Fibroblast of mammary gland (primary cell): ENCODE measurements around the gene OR2M5.
A peak's percentile ranks its signal among the peaks of the same experiment; 100 is the strongest.

Experiments used
- DNase-seq: peaks from one replicate; pipeline ENCODE4 v3.0.0-alpha.2; 2010; ENCODE audit warnings: low read depth
- H3K4me3 ChIP-seq: 2 replicates; pipeline ENCODE4 v1.5.1; 2011; ENCODE audit warnings: low read depth, mild to moderate bottlenecking, low read length, moderate library complexity; ENCODE audit not compliant: control insufficient read depth
- CTCF ChIP-seq: conservative IDR thresholded peaks from 2 replicates; pipeline ENCODE4 v1.5.1; 2011; ENCODE audit warnings: low read depth, low read length, inconsistent platforms; ENCODE audit not compliant: control insufficient read depth, insufficient read depth

Gene OR2M5

GRCh38 chr1:248144513-248145198 is at the start of gene OR2M5:
TSS of gene OR2M5 (plus strand) at chr1:248145148. CDS start at chr1:248145148, 0 bp downstream.
- DNase-seq = no peak
- H3K4me3 ChIP-seq = no peak within 1 kb of the TSS
- TF ChIP-seq CTCF = no peak

- no peak for TF ChIP-seq CTCF
These were observed 46.4 kb upstream of the OR2M5 start for GRCh38 chr1:248098529-248098928.

GRCh38 chr1:248102847-248103246 is 42.1 kb upstream of the OR2M5 start:
- H3K4me3 ChIP-seq = no peak overlapping the region
- no peak for TF ChIP-seq CTCF
- DNase-seq = no peak

More at GRCh38 chr1:248098529-248098928, 46.4 kb upstream of the OR2M5 start:
- no peak for DNase-seq
- H3K4me3 ChIP-seq = no peak overlapping the region

- H3K4me3 ChIP-seq = no peak overlapping the region
- DNase-seq = no peak
- TF ChIP-seq CTCF = no peak
These were observed 33.8 kb upstream of the OR2M5 start for GRCh38 chr1:248111157-248111556.

GRCh38 chr1:248114890-248115289 is 30.1 kb upstream of the OR2M5 start:
- no peak for TF ChIP-seq CTCF
- H3K4me3 ChIP-seq = no peak overlapping the region
- DNase-seq = peak; percentile 5

GRCh38 chr1:248127653-248128052 is 17.3 kb upstream of the OR2M5 start:
- no peak overlapping the region for H3K4me3 ChIP-seq

More at GRCh38 chr1:248127653-248128052, 17.3 kb upstream of the OR2M5 start:
- DNase-seq = no peak
- no peak for TF ChIP-seq CTCF
